Large intestine (tissue), 3 donors: ENCODE data around the gene PSME3. TPM values are rescaled to one million over a fixed set of nuclear protein-coding genes. Genes with fewer than 3 reads are reported as not detected.
A peak's percentile ranks its signal among the peaks of the same experiment; 100 is the strongest.

ENCODE experiments used
- DNase-seq, 2 donors: peaks; one replicate each; pipeline versions ENCODE4 v3.0.0 to v3.0.0-alpha.2; 2013
- H3K27ac ChIP-seq: one replicate; pipeline ENCODE4 v1.5.1; 2013; ENCODE audit warnings: low read length
- H3K27me3 ChIP-seq: 2 replicates; pipeline ENCODE4 v1.6.1; 2013; ENCODE audit warnings: low read length; ENCODE audit not compliant: control insufficient read depth, insufficient read depth
- H3K36me3 ChIP-seq: 2 replicates; pipeline ENCODE4 v1.6.1; 2013; ENCODE audit warnings: low read length; ENCODE audit not compliant: control insufficient read depth, insufficient read depth
- H3K4me1 ChIP-seq: one replicate; pipeline ENCODE4 v1.6.1; 2013; ENCODE audit warnings: low read length; ENCODE audit not compliant: control insufficient read depth, insufficient read depth
- H3K4me3 ChIP-seq: one replicate; pipeline ENCODE4 v1.5.1; 2013; ENCODE audit warnings: low read length
- H3K9me3 ChIP-seq: one replicate; pipeline ENCODE4 v1.6.1; 2013; ENCODE audit warnings: mild to moderate bottlenecking, low read depth, low read length, moderate library complexity; ENCODE audit not compliant: control insufficient read depth
- WGBS: methylation state at CpG from one replicate; pipeline ENCODE4 v1.1.5; 2013; ENCODE audit warnings: low lambda C conversion rate; ENCODE audit not compliant: insufficient coverage; 5-methylcytosine and 5-hydroxymethylcytosine counted together
- polyA plus RNA-seq: library from polyadenylated mRNA; unstranded; fragments of 120-200 nt; gene quantifications from one replicate; pipeline ENCODE4 v1.2.1, GENCODE V29; 2013

PSME3 gene
- polyA plus RNA-seq, 1 donor, result 71.4 TPM

DNA sequence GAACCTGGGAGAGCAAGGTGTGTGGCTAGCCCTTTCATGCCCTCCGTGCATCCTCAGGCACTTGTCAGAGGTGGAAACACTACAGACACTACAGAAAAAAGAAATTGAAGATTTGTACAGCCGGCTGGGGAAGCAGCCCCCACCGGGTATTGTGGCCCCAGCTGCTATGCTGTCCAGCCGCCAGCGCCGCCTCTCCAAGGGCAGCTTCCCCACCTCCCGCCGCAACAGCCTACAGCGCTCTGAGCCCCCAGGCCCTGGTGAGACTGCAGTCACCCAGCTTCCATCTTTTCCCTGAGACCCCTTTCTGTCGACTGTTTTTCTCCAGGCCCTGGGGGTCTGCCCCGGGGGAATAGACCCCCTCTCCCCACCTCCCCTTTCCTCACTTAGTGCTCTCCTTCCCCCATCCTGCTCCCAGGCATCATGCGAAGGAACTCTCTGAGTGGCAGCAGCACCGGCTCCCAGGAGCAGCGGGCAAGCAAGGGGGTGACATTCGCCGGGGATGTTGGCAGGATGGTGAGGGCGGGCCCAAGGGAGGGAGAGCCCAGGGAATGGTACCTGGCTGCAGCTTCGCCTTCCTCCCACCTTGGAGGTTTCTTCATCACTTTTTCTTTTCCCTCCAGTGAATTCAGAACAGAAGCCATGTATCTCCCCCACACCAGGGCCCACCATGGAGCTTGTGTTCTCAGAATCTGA lies 37.0 kb upstream of the PSME3 start:
- Histone ChIP-seq H3K9me3 (peaks cover 3% of the 10 kb centered on the region), H3K27me3 (no peaks in the 10 kb centered on the region), H3K27ac (peak overlapping the region; percentile 92), H3K36me3 (peaks cover 20% of the 10 kb centered on the region), H3K4me3 (no peak overlapping the region), H3K4me1 (peaks cover 30% of the 10 kb centered on the region)
- 100% methylated on average over 1 of the region's 18 CpGs for WGBS
- DNase-seq, result no peak

DNA sequence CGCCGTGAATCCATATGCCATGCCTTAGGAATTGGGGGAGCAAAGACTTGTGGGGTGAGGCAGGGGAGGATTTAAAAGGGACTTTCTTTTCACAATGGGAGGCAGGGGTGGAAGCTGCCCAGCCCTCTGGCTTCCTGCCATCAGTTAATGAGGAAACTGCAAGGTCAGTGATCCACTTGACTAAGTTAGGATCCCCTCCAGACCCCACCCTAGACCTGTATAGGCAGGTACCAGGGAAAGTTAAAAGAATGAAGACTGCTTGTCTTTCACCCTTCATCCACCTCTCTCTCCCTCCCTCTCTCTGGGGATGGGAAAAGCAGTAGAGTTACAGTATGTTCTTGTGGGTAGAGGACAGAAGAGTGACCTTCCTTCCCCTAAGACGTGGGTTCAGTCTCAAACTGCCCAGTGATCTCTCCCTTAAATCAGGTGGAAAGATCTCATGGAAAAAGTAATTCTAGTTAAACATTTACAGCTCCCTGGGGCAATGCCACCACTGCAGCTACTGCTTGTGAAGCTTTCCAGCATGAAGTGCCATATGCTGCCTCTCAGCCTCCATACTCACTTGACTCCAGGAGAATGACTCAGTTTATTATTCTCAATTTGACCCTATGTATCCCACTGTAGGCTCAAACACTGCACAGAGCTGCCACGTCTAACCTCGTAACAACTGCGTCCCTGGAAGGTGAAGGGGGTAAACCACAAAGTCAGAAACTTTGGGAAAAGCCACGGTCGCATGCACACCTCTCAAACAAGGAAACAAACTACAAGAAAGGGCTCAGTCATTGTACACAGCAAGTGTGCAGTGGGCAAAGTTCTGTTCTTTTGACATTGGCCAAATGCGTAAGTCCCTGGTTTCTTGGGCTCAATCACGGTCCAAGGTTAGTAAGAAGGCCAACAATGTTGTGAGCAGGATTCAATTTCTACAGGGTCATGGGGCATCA lies 35.9 kb upstream of the PSME3 start:
- peak; percentile 81 to 92 for DNase-seq
- peaks cover 3% of the 10 kb centered on the region for H3K9me3 ChIP-seq
- H3K36me3 ChIP-seq, result peaks cover 20% of the 10 kb centered on the region
- WGBS, result no CpG with 5 or more reads among the region's 10 CpGs
- H3K4me3 ChIP-seq, result peak overlapping the region; percentile 97
- H3K4me1 ChIP-seq, result peaks cover 30% of the 10 kb centered on the region
- H3K27me3 ChIP-seq, result no peaks in the 10 kb centered on the region
- H3K27ac ChIP-seq, result peak overlapping the region; percentile 92

DNA sequence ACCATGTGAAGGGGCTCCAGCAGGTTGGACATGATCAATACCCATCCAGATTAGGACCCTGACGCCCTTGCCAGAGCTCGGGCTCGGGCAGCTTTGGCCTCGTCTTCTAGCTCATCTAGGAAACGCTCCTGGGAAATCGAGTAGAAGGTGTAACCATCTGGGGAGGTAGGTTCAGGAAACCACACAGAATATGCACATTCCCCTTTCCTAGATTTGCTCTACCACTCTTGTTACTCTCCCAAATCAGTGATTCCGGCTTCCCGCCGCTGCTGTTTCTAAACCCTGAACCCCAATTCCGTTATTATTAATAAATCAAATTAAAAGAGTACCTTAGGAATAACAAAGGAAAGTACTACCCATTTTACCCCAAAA lies 35.2 kb upstream of the PSME3 start:
- H3K36me3 ChIP-seq, result peaks cover 20% of the 10 kb centered on the region
- no peak for DNase-seq
- WGBS, result 19% methylated on average over 3 of the region's 10 CpGs
- H3K9me3 ChIP-seq, result peaks cover 3% of the 10 kb centered on the region
- peaks cover 34% of the 10 kb centered on the region for H3K4me1 ChIP-seq
- H3K27ac ChIP-seq, result peak overlapping the region; percentile 92
- H3K4me3 ChIP-seq, result peak overlapping the region; percentile 97
- no peaks in the 10 kb centered on the region for H3K27me3 ChIP-seq

- DNase-seq, result peak; percentile 83 to 90
- Histone ChIP-seq H3K27ac (peak within 1 kb of the TSS; percentile 92), H3K9me3 (peaks cover 3% of the 10 kb centered on the region), H3K27me3 (no peaks in the 10 kb centered on the region), H3K36me3 (peaks cover 20% of the 10 kb centered on the region), H3K4me3 (peak within 1 kb of the TSS; percentile 97), H3K4me1 (peaks cover 40% of the 10 kb centered on the region)
- no CpG with 5 or more reads among the region's 66 CpGs for WGBS
Measured at GRCh38 chr17:42798383-42799380, 34.5 kb upstream of the PSME3 start, which contains the start of the genes CNTD1 and COA3. TSS of gene CNTD1 (plus strand) at chr17:42798861. CDS start at chr17:42799068, 207 bp downstream. TSS of gene COA3 (minus strand) at chr17:42798704. CDS start at chr17:42798681, 23 bp downstream.

DNA sequence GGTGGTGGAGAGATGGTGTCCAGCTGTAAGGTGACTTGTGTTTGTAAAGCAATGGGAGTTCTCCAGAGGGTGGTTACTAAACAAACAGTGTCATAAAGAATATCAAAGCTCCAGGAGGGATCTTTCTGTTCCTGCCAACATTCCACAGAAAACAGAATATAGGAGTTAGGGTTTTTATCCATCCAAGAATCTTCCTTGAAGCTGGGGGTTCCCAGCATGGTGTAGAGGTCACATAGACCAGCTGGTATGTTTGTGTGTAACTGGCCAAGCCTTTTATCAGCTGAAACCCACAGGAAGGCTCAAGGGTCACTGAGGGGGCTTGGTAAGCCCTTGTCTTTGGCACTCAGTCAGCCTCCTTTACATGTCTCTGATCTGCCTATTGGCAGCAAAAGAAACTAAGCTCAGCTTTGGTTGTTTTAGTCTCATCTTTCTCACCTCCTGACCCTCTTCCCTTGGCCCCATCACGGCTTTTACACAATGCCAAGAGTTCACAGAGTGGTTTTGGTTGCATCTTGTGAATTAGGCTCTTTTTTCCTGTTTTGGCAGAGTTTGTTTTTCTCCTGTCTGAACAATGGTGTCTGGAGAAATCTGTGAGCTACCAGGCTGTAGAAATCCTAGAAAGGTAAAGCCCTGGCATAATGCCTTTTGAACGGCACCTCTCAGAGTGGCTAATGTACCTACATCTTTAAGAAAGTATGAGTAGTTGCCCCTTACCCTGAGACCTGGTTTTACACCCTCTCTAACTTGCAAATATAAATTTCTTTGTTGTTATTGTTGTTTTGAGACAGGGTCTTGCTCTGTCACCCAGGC lies 29.9 kb upstream of the PSME3 start:
- peak overlapping the region; percentile 54 for H3K27ac ChIP-seq

DNA sequence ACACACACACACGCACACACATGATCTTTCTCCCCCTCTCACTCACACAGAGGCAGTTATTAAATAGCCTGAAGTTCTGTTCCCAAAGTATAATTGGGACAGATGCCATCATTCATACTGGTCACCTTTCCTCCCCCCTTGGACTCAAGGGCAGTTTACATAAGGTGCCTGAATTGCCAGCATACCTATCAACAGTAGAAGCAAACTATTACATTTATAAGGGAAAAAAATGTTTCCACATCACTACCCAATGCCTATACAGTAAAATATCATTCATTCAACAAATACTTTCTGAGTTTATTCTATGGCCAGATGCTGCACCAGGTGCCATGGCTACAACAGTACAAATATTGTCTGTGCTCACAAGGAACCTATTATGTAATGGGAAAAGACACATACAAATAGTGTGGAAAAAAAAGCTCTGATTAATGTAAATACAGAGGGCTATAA lies 28.3 kb upstream of the PSME3 start:
- H3K36me3 ChIP-seq, result peaks cover 3% of the 10 kb centered on the region
- no CpG with 5 or more reads among the region's 1 CpG for WGBS
- peak overlapping the region; percentile 54 for H3K27ac ChIP-seq
- H3K4me1 ChIP-seq, result peaks cover 37% of the 10 kb centered on the region
- peak; percentile 69 to 90 for DNase-seq
- H3K4me3 ChIP-seq, result no peak overlapping the region
- H3K9me3 ChIP-seq, result no peaks in the 10 kb centered on the region
- H3K27me3 ChIP-seq, result no peaks in the 10 kb centered on the region

More for the DNA sequence above, 29.9 kb upstream of the PSME3 start:
- H3K4me1 ChIP-seq, result peaks cover 41% of the 10 kb centered on the region
- peaks cover 3% of the 10 kb centered on the region for H3K9me3 ChIP-seq
- H3K27me3 ChIP-seq, result no peaks in the 10 kb centered on the region
- no peak overlapping the region for H3K4me3 ChIP-seq
- WGBS, result 40% methylated on average over 1 of the region's 2 CpGs
- no peak for DNase-seq
- H3K36me3 ChIP-seq, result no peaks in the 10 kb centered on the region

- DNase-seq, result peak; percentile 79 to 94
- H3K27me3 ChIP-seq, result no peaks in the 10 kb centered on the region
- H3K27ac ChIP-seq, result peak overlapping the region; percentile 81
- WGBS, result no CpG with 5 or more reads among the region's 1 CpG
- peaks cover 37% of the 10 kb centered on the region for H3K4me1 ChIP-seq
- H3K4me3 ChIP-seq, result no peak overlapping the region
- H3K9me3 ChIP-seq, result no peaks in the 10 kb centered on the region
- peaks cover 12% of the 10 kb centered on the region for H3K36me3 ChIP-seq
Measured at GRCh38 chr17:42806249-42806648, 26.9 kb upstream of the PSME3 start.

DNA sequence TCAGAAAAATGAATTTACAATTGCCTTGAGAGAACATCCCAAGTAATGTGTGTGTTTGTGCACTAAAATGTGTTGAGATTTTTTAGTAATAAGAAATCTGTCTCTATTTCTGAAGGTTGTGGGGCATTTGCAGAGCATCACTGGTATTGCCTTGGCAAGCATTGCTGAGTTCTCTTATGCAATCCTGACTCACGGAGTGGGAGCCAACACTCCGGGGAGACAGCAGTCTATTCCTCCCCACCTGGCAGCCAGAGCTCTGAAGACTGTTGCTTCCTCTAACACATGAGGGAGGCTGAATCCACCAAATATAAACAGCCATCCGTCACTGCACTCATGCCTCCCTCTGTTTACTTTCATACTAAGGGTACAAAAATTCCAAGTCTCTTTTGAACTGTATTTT lies 23.9 kb upstream of the PSME3 start:
- no peak for DNase-seq
- H3K27ac ChIP-seq, result no peak overlapping the region
- peaks cover 27% of the 10 kb centered on the region for H3K36me3 ChIP-seq
- peaks cover 21% of the 10 kb centered on the region for H3K4me1 ChIP-seq
- 67% methylated on average over 1 of the region's 3 CpGs for WGBS
- no peaks in the 10 kb centered on the region for H3K9me3 ChIP-seq
- H3K27me3 ChIP-seq, result no peaks in the 10 kb centered on the region
- H3K4me3 ChIP-seq, result no peak overlapping the region
